Stimulated activated CD4-positive, alpha-beta T cell treated with anti-CD3 and anti-CD28 coated beads, Interleukin-4, amount 100 ng/mL, for 24 hours (primary cell): ENCODE measurements around the gene CNTNAP2.

ENCODE experiments used
- DNase-seq: peaks from one replicate; pipeline ENCODE4 v3.0.0-alpha.2; 2020

The CNTNAP2 gene

GRCh38 chr7:147173883-147174282, 1057.3 kb downstream of the CNTNAP2 start:
- DNase-seq = no peak

GRCh38 chr7:147182874-147183273, 1066.3 kb downstream of the CNTNAP2 start:
- DNase-seq = no peak

- no peak for DNase-seq
Measured at GRCh38 chr7:147183276-147183675, 1066.7 kb downstream of the CNTNAP2 start.

GRCh38 chr7:147188467-147188866, 1071.9 kb downstream of the CNTNAP2 start:
- no peak for DNase-seq

- DNase-seq = no peak
Measured at GRCh38 chr7:147193476-147193875, 1076.9 kb downstream of the CNTNAP2 start.

GRCh38 chr7:147196481-147196880, 1079.9 kb downstream of the CNTNAP2 start:
- no peak for DNase-seq

- no peak for DNase-seq
Measured at GRCh38 chr7:147197006-147197405, 1080.4 kb downstream of the CNTNAP2 start.

GRCh38 chr7:147199868-147200267, 1083.3 kb downstream of the CNTNAP2 start:
- DNase-seq = no peak

GRCh38 chr7:147207988-147208387, 1091.4 kb downstream of the CNTNAP2 start:
- no peak for DNase-seq

- DNase-seq = no peak
Measured at GRCh38 chr7:147231275-147231674, 1114.7 kb downstream of the CNTNAP2 start.

GRCh38 chr7:147235645-147236382, 1119.2 kb downstream of the CNTNAP2 start:
- DNase-seq = no peak

- no peak for DNase-seq
Measured at GRCh38 chr7:147240468-147240867, 1123.9 kb downstream of the CNTNAP2 start.

GRCh38 chr7:147245274-147245673, 1128.7 kb downstream of the CNTNAP2 start:
- DNase-seq = no peak

- no peak for DNase-seq
Measured at GRCh38 chr7:147249956-147250355, 1133.4 kb downstream of the CNTNAP2 start.

- DNase-seq = no peak
Measured at GRCh38 chr7:147251751-147252325, 1135.2 kb downstream of the CNTNAP2 start.

- DNase-seq = no peak
Measured at GRCh38 chr7:147261693-147262092, 1145.1 kb downstream of the CNTNAP2 start.

GRCh38 chr7:147265528-147265927, 1148.9 kb downstream of the CNTNAP2 start:
- no peak for DNase-seq

GRCh38 chr7:147276106-147276505, 1159.5 kb downstream of the CNTNAP2 start:
- no peak for DNase-seq

GRCh38 chr7:147276783-147277370, 1160.3 kb downstream of the CNTNAP2 start:
- no peak for DNase-seq

- DNase-seq = no peak
Measured at GRCh38 chr7:147279514-147279913, 1162.9 kb downstream of the CNTNAP2 start.

- DNase-seq = no peak
Measured at GRCh38 chr7:147279964-147280374, 1163.4 kb downstream of the CNTNAP2 start.

GRCh38 chr7:147282204-147282603, 1165.6 kb downstream of the CNTNAP2 start:
- no peak for DNase-seq

GRCh38 chr7:147296201-147296600, 1179.6 kb downstream of the CNTNAP2 start:
- DNase-seq = no peak

- no peak for DNase-seq
Measured at GRCh38 chr7:147296986-147297385, 1180.4 kb downstream of the CNTNAP2 start.
